Activated CD4-positive, alpha-beta T cell treated with anti-CD3 and anti-CD28 coated beads, Interleukin-2, amount 10 ng/mL, durations not matched to agents 7 days and 5 days (primary cell): ENCODE results near the gene MARCHF2. TPM values are rescaled to one million over a fixed set of nuclear protein-coding genes. Genes with fewer than 3 reads are reported as not detected.

ENCODE experiments used
- CTCF ChIA-PET: fragments of 350-600 bp; sonication (Branson Sonifier 250); formaldehyde crosslinking; loops from one replicate; lab custom pipeline; 2021; ENCODE audit warnings: antibody characterized with exemption; lab: Charles Lee
- POLR2A ChIA-PET: fragments of 350-600 bp; sonication (Branson Sonifier 250); formaldehyde crosslinking; loops from one replicate; lab custom pipeline; 2021; ENCODE audit warnings: antibody characterized with exemption; lab: Charles Lee
- DNase-seq: peaks from one replicate; pipeline ENCODE4 v3.0.0-alpha.2; 2020
- H3K27ac Mint-ChIP-seq: one replicate; pipeline ENCODE4 v1.8.0; 2021; ENCODE audit warnings: mild to moderate bottlenecking, moderate library complexity, mixed read lengths
- H3K27me3 Mint-ChIP-seq: one replicate; pipeline ENCODE4 v1.8.0; 2021; ENCODE audit warnings: mixed read lengths
- H3K36me3 Mint-ChIP-seq: one replicate; pipeline ENCODE4 v1.8.0; 2021; ENCODE audit warnings: low read depth, mixed read lengths
- H3K4me1 Mint-ChIP-seq: one replicate; pipeline ENCODE4 v1.8.0; 2021; ENCODE audit warnings: mixed read lengths
- H3K4me3 Mint-ChIP-seq: one replicate; pipeline ENCODE4 v1.8.0; 2021; ENCODE audit warnings: mild to moderate bottlenecking, moderate library complexity, mixed read lengths
- H3K9me3 Mint-ChIP-seq: one replicate; pipeline ENCODE4 v1.8.0; 2021; ENCODE audit warnings: mixed read lengths
- total RNA-seq, 2 experiments: library from RNA; stranded (reverse); gene quantifications; one replicate each; pipeline ENCODE4 v1.2.3, GENCODE V29; 2021

The MARCHF2 gene
- total RNA-seq, 2 experiments from 2014 or later = 26.4 to 29.0 TPM

GRCh38 chr19:8451885-8452284 is 38.8 kb downstream of the MARCHF2 start:
- peaks cover 59% of the 10 kb centered on the region for H3K36me3 Mint-ChIP-seq
- peaks cover 79% of the 10 kb centered on the region for H3K4me1 Mint-ChIP-seq
- H3K4me3 Mint-ChIP-seq = no peak overlapping the region

DNA sequence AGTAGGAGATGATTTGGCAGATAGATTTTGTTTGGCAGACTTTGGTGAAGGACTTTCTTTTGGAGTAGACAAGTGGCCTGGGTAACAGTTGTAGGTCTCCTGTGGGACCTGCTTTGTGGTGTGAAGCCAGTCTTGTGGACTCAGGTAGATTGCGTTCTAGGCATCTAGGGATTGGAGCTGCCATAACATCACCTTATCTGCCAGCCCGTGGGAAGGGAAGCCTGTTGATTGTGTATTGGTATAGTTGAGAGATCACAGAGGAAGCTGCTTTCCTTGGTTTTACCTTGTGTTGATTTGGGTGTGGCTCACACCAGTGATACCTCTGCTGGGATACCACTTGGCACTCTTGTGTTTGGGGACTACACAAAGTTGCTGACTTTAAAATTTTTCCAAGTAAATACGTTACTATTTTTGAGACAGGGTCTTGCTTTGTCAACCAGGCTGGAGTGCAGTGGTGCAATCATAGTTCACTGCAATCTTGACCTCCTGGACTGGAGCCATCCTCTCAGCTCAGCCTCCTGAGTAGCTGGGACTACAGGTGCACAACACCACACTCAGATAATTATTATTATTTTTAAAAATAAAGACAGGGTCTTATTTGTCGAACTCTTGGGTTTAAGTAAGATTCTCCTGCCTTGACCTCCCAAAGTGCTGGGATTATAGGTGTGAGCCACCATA is 39.5 kb downstream of the MARCHF2 start:
- POLR2A ChIA-PET = no interaction called here
- Mint-ChIP-seq H3K27ac (no peak overlapping the region), H3K36me3 (peaks cover 57% of the 10 kb centered on the region), H3K9me3 (no peaks in the 10 kb centered on the region), H3K4me1 (peaks cover 72% of the 10 kb centered on the region), H3K27me3 (no peaks in the 10 kb centered on the region), H3K4me3 (no peak overlapping the region)
- no peak for DNase-seq
- CTCF ChIA-PET = interaction anchor here (1.3 to 1.4 kb wide), 2 partner anchors 34 to 104 kb away, joined by 3 read pairs; no protein-coding TSS in a partner anchor

More at GRCh38 chr19:8451885-8452284, 38.8 kb downstream of the MARCHF2 start:
- Mint-ChIP-seq H3K9me3 (no peaks in the 10 kb centered on the region), H3K27me3 (no peaks in the 10 kb centered on the region), H3K27ac (no peak overlapping the region)
- DNase-seq = peak; percentile 13
- ChIA-PET CTCF (interaction anchor here (1.3 to 1.4 kb wide), 2 partner anchors 35 to 104 kb away, joined by 3 read pairs; no protein-coding TSS in a partner anchor), POLR2A (no interaction called here)

- ChIA-PET POLR2A (no interaction called here), CTCF (interaction anchor here (1.0 kb wide), 1 partner anchor 118 kb away, joined by 3 read pairs; no protein-coding TSS in a partner anchor)
- H3K9me3 Mint-ChIP-seq = no peaks in the 10 kb centered on the region
- H3K4me3 Mint-ChIP-seq = no peak overlapping the region
- H3K27me3 Mint-ChIP-seq = no peaks in the 10 kb centered on the region
- H3K4me1 Mint-ChIP-seq = peaks cover 67% of the 10 kb centered on the region
- H3K27ac Mint-ChIP-seq = no peak overlapping the region
- DNase-seq = no peak
- peaks cover 52% of the 10 kb centered on the region for H3K36me3 Mint-ChIP-seq
Measured at GRCh38 chr19:8453616-8454015, 40.5 kb downstream of the MARCHF2 start.

GRCh38 chr19:8454218-8454617 is 41.1 kb downstream of the MARCHF2 start:
- no peaks in the 10 kb centered on the region for H3K9me3 Mint-ChIP-seq
- peaks cover 49% of the 10 kb centered on the region for H3K36me3 Mint-ChIP-seq
- no peak for DNase-seq
- no peak overlapping the region for H3K4me3 Mint-ChIP-seq
- H3K27ac Mint-ChIP-seq = no peak overlapping the region
- H3K4me1 Mint-ChIP-seq = peaks cover 62% of the 10 kb centered on the region
- no peaks in the 10 kb centered on the region for H3K27me3 Mint-ChIP-seq
- POLR2A ChIA-PET = no interaction called here
- CTCF ChIA-PET = interaction anchor here (0.6 to 1.0 kb wide), 2 partner anchors 37 to 117 kb away, joined by 3 read pairs; no protein-coding TSS in a partner anchor

DNA sequence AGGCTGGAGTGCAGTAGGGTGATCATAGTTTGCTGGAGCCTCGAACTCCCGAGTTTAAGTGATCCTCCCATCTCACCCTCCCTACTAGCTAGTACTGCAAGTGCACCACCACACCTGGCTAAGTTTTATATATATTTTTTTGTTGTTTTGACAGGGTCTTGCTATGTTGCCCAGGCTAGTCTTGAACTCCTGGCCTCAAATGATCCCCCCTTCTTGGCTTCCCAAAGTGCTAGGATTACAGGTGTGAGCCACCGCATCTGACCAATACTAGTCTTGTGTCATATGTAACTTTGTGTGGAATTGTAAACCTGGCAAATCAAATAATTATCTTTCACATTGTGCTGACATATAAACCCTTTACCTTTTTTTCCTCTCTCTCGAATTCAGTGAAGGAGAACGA is 41.9 kb downstream of the MARCHF2 start:
- Mint-ChIP-seq H3K36me3 (peaks cover 50% of the 10 kb centered on the region), H3K9me3 (no peaks in the 10 kb centered on the region), H3K27ac (no peak overlapping the region), H3K4me3 (no peak overlapping the region), H3K27me3 (no peaks in the 10 kb centered on the region), H3K4me1 (peaks cover 64% of the 10 kb centered on the region)
- CTCF ChIA-PET = interaction anchor here (0.6 kb wide), 1 partner anchor 36 kb away, joined by 3 read pairs; no protein-coding TSS in a partner anchor
- DNase-seq = no peak
- POLR2A ChIA-PET = no interaction called here

- ChIA-PET POLR2A (no interaction called here), CTCF (interaction anchor here (0.9 kb wide), 1 partner anchor 43 kb away, joined by 4 read pairs; the partner anchor contains the start of gene MARCHF2)
- Mint-ChIP-seq H3K4me3 (no peak overlapping the region), H3K4me1 (peaks cover 67% of the 10 kb centered on the region), H3K9me3 (no peaks in the 10 kb centered on the region), H3K27ac (peak overlapping the region; percentile 26), H3K36me3 (peaks cover 50% of the 10 kb centered on the region), H3K27me3 (no peaks in the 10 kb centered on the region)
- DNase-seq = no peak
Measured at GRCh38 chr19:8456064-8456463, 43.0 kb downstream of the MARCHF2 start.

DNA sequence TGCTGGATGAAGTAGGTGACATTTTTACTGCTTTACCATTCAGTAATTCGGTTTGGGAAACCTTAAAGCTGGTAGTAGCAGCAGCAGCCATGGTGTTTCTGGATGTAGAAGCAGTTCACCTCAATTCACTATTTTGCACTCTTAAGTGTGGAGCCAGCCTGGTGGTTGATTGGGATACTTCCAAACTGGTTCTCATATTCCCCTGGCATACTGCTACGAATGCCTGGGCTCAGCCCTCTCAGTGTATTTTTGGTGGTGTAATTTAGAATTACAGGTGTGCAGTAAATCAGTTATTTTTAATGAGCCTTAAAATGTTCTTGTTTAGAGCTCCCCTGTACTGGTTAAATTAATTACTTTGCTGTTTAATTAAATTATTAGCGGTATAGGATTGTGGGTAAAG is 44.1 kb downstream of the MARCHF2 start:
- Mint-ChIP-seq H3K9me3 (no peaks in the 10 kb centered on the region), H3K27ac (no peak overlapping the region), H3K36me3 (peaks cover 42% of the 10 kb centered on the region), H3K27me3 (no peaks in the 10 kb centered on the region), H3K4me3 (no peak overlapping the region), H3K4me1 (peaks cover 62% of the 10 kb centered on the region)
- ChIA-PET CTCF (interaction anchor here (0.9 to 1.1 kb wide), 4 partner anchors 8 to 139 kb away, joined by 3 to 4 read pairs (median 3); partner anchors contain the start of gene MARCHF2), POLR2A (no interaction called here)
- DNase-seq = no peak

- Mint-ChIP-seq H3K4me3 (no peak overlapping the region), H3K4me1 (peaks cover 59% of the 10 kb centered on the region), H3K27ac (no peak overlapping the region), H3K36me3 (peaks cover 43% of the 10 kb centered on the region), H3K9me3 (no peaks in the 10 kb centered on the region), H3K27me3 (no peaks in the 10 kb centered on the region)
- no peak for DNase-seq
- ChIA-PET POLR2A (no interaction called here), CTCF (interaction anchor here (0.9 to 1.0 kb wide), 2 partner anchors 9 to 139 kb away, joined by 3 read pairs; no protein-coding TSS in a partner anchor)
Measured at GRCh38 chr19:8457827-8458226, 44.7 kb downstream of the MARCHF2 start.

DNA sequence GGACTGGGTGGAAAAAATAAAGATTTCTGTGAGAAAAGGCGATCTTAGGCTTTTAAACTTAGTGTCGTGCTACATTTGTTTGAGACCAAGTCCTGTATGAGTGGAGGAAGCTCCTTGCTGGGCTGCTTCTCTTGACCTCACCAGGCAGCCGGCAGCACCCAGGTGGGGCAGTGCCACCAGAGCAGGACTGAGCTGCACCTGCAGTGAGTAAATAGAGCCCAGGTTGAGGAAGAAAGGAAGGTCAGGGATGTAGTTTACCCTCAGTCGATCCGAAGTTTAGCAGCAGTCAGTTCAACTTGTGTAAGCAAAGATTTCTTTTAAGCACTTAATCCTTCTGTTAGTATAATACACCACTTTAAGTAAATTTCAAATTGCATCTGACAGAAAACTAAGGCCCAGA is 45.3 kb downstream of the MARCHF2 start:
- ChIA-PET CTCF (no interaction called here), POLR2A (no interaction called here)
- no peak overlapping the region for H3K27ac Mint-ChIP-seq
- H3K9me3 Mint-ChIP-seq = no peaks in the 10 kb centered on the region
- H3K4me3 Mint-ChIP-seq = no peak overlapping the region
- peaks cover 59% of the 10 kb centered on the region for H3K4me1 Mint-ChIP-seq
- H3K27me3 Mint-ChIP-seq = no peaks in the 10 kb centered on the region
- peaks cover 47% of the 10 kb centered on the region for H3K36me3 Mint-ChIP-seq
- no peak for DNase-seq

DNA sequence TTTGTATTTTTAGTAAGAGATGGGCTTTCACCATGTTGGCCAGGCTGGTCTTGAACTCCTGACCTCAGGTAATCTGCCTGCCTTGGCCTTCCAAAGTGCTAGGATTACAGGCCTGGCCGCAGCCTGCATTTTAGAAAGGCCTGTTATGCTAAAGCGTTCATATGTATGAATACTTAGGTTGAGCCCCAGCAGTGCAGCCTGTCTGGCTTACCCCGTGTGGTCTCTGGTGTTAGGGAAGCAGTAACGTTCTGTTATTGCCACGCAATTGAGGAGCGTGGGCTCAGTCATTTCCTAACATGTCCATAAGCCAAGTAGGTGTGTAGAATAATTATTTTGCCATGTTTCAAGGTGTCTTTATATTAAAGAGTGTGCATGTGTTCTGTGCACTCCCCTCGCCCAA is 46.0 kb downstream of the MARCHF2 start:
- ChIA-PET POLR2A (no interaction called here), CTCF (no interaction called here)
- Mint-ChIP-seq H3K4me1 (peaks cover 52% of the 10 kb centered on the region), H3K27ac (no peak overlapping the region), H3K36me3 (peaks cover 48% of the 10 kb centered on the region), H3K27me3 (no peaks in the 10 kb centered on the region), H3K9me3 (no peaks in the 10 kb centered on the region), H3K4me3 (no peak overlapping the region)
- no peak for DNase-seq

GRCh38 chr19:8459520-8460270 is 46.6 kb downstream of the MARCHF2 start:
- Mint-ChIP-seq H3K9me3 (no peaks in the 10 kb centered on the region), H3K36me3 (peaks cover 49% of the 10 kb centered on the region), H3K4me3 (no peak overlapping the region), H3K4me1 (peaks cover 46% of the 10 kb centered on the region), H3K27me3 (no peaks in the 10 kb centered on the region), H3K27ac (peak overlapping the region; percentile 6)
- no peak for DNase-seq
- CTCF ChIA-PET = no interaction called here
- POLR2A ChIA-PET = no interaction called here

- H3K9me3 Mint-ChIP-seq = no peaks in the 10 kb centered on the region
- H3K36me3 Mint-ChIP-seq = peaks cover 52% of the 10 kb centered on the region
- ChIA-PET POLR2A (no interaction called here), CTCF (no interaction called here)
- DNase-seq = no peak
- H3K4me1 Mint-ChIP-seq = peaks cover 37% of the 10 kb centered on the region
- no peak overlapping the region for H3K4me3 Mint-ChIP-seq
- H3K27me3 Mint-ChIP-seq = no peaks in the 10 kb centered on the region
- H3K27ac Mint-ChIP-seq = no peak overlapping the region
Measured at GRCh38 chr19:8460516-8461298, 47.6 kb downstream of the MARCHF2 start.
